Measurements from ENCODE around the gene C5orf34.
A peak's percentile ranks its signal among the peaks of the same experiment; 100 is the strongest.
"Not testable (repeated sequence)": the region's sequence is repeated elsewhere in the genome, so short reads cannot be mapped to it uniquely, and the experiment has no call there.

The C5orf34 gene

GRCh38 chr5:43543434-43543833, 28.5 kb upstream of the C5orf34 start:
- DNase-seq (ENCODE audit: insufficient read length, low spot score) (no peak), FAIRE-seq (no peak)
- TF ChIP-seq POLR2A (IDR thresholded peaks at IDR 0.05; ENCODE audit: low read depth, low read length), result no peak

GRCh38 chr5:43540746-43541145, 25.8 kb upstream of the C5orf34 start:
- no peak for DNase-seq (ENCODE audit: insufficient read length, low spot score)
- TF ChIP-seq POLR2A (IDR thresholded peaks at IDR 0.05; ENCODE audit: low read depth, low read length), result no peak
- no peak for FAIRE-seq

- no peak for FAIRE-seq
- DNase-seq (ENCODE audit: insufficient read length, low spot score), result no peak
- no peak for TF ChIP-seq POLR2A (IDR thresholded peaks at IDR 0.05; ENCODE audit: low read depth, low read length)
Measured at GRCh38 chr5:43536972-43537371, 22.0 kb upstream of the C5orf34 start.

GRCh38 chr5:43533646-43534045, 18.7 kb upstream of the C5orf34 start:
- DNase-seq (ENCODE audit: insufficient read length, low spot score) (no peak), FAIRE-seq (peak; percentile 79)
- no peak for TF ChIP-seq POLR2A (IDR thresholded peaks at IDR 0.05; ENCODE audit: low read depth, low read length)

GRCh38 chr5:43530648-43531047, 15.7 kb upstream of the C5orf34 start:
- no peak for DNase-seq (ENCODE audit: insufficient read length, low spot score)

GRCh38 chr5:43523662-43524072, 8.7 kb upstream of the C5orf34 start:
- DNase-seq (ENCODE audit: insufficient read length, low spot score) (no peak), FAIRE-seq (peak; percentile 6)
- no peak for TF ChIP-seq POLR2A (IDR thresholded peaks at IDR 0.05; ENCODE audit: low read depth, low read length)

More at GRCh38 chr5:43530648-43531047, 15.7 kb upstream of the C5orf34 start:
- no peak for TF ChIP-seq POLR2A (IDR thresholded peaks at IDR 0.05; ENCODE audit: low read depth, low read length)
- FAIRE-seq, result peak; percentile 11

- TF ChIP-seq POLR2A (IDR thresholded peaks at IDR 0.05; ENCODE audit: low read depth, low read length), result no peak
- no peak for FAIRE-seq
- no peak for DNase-seq (ENCODE audit: insufficient read length, low spot score)
Measured at GRCh38 chr5:43520615-43521014, 5.7 kb upstream of the C5orf34 start.

- no peak for FAIRE-seq
- no peak for TF ChIP-seq POLR2A (IDR thresholded peaks at IDR 0.05; ENCODE audit: low read depth, low read length)
- no peak for DNase-seq (ENCODE audit: insufficient read length, low spot score)
Measured at GRCh38 chr5:43515678-43516048, 715 bp upstream of the C5orf34 start.

- peak; percentile 58 for DNase-seq (ENCODE audit: insufficient read length, low spot score)
- no peak for TF ChIP-seq POLR2A (IDR thresholded peaks at IDR 0.05; ENCODE audit: low read depth, low read length)
- peak; percentile 91 for FAIRE-seq
Measured at GRCh38 chr5:43514471-43514815, 505 bp downstream of the C5orf34 start.

- TF ChIP-seq POLR2A (IDR thresholded peaks at IDR 0.05; ENCODE audit: low read depth, low read length), result no peak
- no peak for FAIRE-seq
- no peak for DNase-seq (ENCODE audit: insufficient read length, low spot score)
Measured at GRCh38 chr5:43514025-43514424, 923 bp downstream of the C5orf34 start.

- FAIRE-seq; DNase-seq (ENCODE audit: insufficient read length, low spot score): not testable (repeated sequence)
Measured at GRCh38 chr5:43511062-43511461, 3.9 kb downstream of the C5orf34 start.

- DNase-seq (ENCODE audit: insufficient read length, low spot score) (no peak), FAIRE-seq (peak; percentile 33)
- no peak for TF ChIP-seq POLR2A (IDR thresholded peaks at IDR 0.05; ENCODE audit: low read depth, low read length)
Measured at GRCh38 chr5:43498581-43498980, 16.4 kb downstream of the C5orf34 start.

- DNase-seq (ENCODE audit: insufficient read length, low spot score), result no peak
- TF ChIP-seq POLR2A (IDR thresholded peaks at IDR 0.05; ENCODE audit: low read depth, low read length), result no peak
- FAIRE-seq, result peak; percentile 36
Measured at GRCh38 chr5:43497311-43498104, 17.4 kb downstream of the C5orf34 start.

- FAIRE-seq (no peak), DNase-seq (ENCODE audit: insufficient read length, low spot score) (no peak)
- no peak for TF ChIP-seq POLR2A (IDR thresholded peaks at IDR 0.05; ENCODE audit: low read depth, low read length)
Measured at GRCh38 chr5:43491326-43491725, 23.6 kb downstream of the C5orf34 start.

- FAIRE-seq (no peak), DNase-seq (ENCODE audit: insufficient read length, low spot score) (no peak)
- no peak for TF ChIP-seq POLR2A (IDR thresholded peaks at IDR 0.05; ENCODE audit: low read depth, low read length)
Measured at GRCh38 chr5:43486353-43486752, 28.6 kb downstream of the C5orf34 start.
